NCI-H2171 (cell line): ENCODE measurements around the gene NR2E1.
A peak's percentile ranks its signal among the peaks of the same experiment; 100 is the strongest.

ENCODE experiments used
- DNase-seq: peaks from one replicate; lab custom pipeline; 2025; lab: John Stamatoyannopoulos, UW

Gene NR2E1

DNA sequence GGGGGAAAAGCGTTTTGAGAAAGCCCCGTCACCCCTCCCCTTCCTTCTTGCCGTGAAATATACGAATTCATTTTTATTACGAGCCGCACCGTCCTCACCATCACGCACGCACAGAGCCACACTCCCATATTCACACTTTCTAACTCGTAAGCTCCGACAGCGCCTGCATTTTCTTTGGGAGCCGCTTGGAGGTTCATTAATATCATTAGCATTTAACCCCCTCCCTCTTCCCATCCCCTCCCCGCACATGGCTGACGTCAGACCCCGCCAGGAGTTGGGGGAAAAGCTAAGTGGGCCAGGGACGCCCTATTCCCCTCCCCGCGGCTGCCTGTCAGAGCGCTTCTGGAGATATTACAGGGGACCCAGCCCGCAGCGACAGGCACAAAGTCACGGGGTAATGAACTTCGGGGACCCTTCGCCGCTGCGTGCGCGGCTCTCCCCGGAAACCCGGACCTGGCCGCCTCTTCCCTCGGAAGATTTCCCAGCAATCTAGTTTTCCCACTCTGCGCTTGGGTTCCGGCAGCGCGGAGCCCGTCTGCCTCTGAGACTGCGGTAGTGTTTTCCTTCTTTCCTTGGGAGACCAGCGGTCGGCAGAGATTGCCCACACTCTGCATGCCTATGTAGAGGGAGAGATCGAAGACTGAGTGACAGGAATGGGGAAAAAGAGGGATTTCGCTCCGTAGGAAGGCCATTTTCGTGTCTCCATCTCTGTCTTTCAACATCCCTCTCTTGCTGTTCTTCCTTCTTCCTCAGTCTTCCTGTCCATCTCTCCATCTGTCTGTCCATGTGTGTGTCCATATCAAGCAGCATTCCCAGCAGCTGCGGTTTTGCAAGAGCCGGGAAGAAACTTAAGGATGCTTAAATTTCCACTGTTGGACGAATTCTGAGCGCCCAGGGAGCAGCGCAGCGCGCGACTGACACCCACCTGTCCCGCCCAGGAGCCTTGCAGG lies at the start of gene NR2E1:
TSS of gene NR2E1 (plus strand) at position 309 of the 950 bp plus-strand sequence. CDS start 744 bp downstream, outside the sequence.
- peak; percentile 76 for DNase-seq

DNA sequence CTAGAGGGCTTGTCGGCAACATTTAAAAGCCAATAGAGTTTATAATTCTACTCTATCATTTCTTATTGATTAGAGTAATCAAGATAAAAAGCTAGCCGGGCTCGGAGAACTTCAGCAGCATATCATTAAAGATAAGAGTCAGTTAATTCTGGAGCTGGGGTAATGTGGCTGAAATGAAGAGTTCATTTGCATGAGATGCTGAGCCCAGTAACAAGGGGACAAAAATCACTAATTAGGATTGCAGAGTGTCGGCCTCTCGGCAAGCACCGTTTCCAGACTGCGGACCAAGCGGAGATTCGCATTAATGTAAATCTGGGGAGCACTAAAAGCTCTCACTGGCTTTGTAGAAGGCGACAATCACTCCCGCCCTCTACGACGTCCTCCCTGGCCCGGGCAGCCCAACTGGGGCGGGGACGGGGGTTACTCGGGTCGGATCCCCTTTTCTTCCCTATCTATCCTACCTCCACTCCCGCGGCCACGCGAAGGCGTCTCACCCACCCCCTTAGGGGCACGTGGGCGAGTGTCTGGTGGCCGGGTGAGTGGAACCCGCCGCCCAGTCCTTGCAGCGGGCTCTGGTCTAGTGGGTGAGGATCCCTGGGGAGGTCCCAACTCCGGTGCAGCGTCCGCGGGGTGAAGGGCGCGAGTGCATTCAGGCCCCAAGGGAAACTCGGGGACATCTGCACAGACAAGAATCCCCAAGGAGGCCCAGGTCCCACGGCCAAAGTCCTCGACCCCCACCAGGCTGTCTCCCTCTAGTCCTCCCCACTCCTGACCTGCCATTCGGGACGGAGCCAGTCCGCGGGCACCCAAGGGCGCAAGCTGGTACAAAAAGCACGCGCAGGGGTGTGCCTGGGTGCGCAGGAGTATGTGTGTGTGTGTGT lies 49.0 kb upstream of the NR2E1 start:
- no peak for DNase-seq

DNA sequence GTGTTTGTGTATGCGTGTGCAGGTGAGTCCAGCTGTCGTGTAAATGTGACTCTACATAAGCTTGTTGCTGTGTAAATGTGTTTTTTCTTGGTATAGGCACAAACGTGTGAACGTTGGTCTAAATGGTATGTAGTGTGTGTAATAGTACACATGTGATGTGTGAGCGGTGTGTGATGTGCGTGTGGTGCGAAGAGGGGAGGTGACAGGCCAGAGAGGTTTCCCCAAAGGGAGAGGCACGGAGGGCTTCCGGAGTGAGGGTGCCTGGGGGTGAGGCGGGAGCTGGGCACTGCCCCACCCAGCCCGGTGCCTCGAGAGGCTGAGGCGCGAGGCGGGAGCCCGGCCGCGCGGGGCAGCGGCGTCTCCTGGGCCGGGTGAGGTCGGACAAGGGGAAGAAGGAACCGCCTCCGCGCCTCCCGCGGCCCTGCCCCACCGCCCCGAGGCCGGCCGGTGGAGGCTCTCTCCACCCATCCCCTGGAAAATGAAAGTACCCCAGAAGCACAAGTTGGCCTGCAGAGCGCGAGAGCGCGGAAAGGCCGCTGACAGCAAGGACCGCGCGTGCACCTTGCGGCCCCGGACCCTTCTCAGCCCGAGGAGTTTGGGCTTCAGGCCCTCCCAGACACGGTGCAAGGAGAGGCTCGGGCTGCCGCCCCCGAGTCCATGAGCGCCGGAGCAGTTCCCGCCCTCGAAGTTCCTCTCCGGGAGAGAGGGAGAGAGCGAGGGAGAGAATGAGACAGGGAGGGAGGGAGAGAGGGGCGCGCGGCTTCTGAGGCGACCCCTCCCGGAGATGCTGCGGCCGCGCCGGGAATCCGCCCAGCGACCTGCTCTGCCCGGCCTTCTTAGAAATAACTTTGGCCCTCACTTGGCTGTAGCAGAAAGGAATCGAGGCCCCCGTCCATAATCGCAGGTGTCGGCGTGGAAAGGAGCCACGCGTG lies 48.1 kb upstream of the NR2E1 start:
- DNase-seq = peak; percentile 29

DNA sequence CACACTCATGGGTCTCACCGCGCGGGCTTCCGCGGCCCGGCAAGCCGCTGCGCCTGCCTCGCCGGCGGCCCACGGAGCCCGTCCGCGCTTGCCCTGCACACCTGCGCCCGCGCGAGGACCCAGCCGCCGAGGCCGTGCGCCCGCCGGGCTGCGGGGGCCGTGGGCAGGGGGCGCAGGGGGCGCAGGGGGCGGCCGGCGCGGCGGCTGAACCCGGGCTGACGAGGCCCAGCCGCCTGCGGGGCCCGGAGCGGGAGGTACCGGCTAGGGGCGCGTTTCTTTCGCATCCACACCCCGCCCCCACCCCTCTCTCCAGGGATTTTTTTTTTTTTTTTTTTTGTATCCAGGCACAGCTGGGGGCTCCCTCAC lies 47.5 kb upstream of the NR2E1 start:
- DNase-seq = peak; percentile 29

DNA sequence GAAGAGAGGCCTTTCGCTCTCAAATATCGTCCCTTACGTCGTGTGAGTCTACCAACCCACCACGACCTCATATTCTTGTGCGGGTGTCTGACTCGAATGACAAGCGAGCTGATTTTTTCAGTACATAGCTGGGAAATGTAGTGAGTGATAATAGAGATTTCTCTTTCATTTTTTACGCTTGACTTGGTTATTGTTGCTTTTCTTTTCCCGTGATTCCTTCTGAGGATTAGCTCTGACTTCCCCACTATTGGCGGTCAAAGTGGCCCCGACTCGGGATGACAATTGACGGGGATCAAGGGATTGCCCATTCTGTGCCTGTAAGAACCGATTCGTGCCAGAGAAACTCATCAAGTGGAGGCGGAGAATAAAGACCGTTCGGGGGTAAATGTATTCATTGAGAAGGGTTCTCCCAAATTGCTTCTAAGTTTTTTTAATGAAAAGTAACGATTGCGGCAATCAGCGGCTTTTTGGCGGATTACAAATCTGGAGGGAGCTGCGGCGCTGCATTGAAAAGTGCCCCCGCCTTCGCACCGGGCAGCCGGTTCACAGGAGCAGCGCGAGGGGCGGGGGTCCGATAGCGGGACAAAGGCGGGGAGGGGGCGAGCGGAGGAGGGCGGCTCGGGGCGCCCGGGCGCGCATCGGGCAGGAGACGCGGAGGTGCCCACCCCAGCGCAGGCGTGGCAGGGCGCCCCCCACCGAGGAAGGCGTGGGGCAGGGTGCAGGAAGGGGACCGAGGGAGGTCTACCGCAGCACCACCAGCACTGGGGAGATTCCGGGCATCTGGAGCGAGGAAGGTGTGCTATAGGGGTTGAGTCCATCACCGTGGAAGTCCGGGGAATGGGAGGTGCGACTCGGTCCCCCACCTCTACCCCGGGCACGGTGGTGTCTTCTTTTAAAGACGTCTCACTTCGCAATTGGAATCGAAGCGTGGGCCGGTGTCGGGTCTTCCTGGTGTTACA lies 46.7 kb upstream of the NR2E1 start:
- DNase-seq = no peak

DNA sequence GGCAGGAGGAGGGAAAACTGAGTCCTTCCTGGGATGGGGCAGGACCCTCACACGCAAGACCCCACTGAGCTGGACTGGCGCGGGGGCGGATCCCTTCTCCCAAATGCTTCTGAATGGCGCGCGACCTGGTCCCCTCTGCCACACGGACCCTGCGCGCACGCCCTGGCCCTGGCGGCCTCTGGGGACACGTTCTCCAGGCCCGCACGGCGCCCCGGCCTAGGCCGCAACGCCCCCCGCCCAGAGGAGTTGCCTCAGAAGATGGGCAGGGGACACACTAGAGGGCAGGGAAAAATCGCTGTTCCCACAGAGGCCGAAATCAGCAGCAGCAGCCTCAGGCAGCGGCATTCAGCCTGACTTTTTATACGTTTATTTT lies 46.1 kb upstream of the NR2E1 start:
- no peak for DNase-seq

DNA sequence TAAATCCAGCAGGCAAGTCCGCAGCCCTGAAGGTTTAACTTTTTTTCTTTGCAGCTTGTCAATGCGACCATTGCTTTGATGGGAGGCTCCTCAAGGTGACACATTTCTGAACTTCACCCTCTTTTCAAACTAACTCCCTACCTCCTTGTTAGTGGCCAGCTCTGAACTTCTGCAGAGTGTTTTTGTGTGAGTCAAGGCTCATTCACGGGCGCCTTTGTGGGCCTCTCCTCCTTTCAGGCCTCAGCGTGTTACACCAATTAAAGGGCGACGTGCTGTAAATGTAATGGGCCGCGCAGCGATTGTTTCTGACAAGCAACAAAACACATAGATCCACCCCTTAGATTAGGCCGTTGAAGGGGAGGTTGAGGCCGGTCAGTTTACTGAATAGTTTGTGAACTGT lies 45.5 kb upstream of the NR2E1 start:
- DNase-seq = no peak

DNA sequence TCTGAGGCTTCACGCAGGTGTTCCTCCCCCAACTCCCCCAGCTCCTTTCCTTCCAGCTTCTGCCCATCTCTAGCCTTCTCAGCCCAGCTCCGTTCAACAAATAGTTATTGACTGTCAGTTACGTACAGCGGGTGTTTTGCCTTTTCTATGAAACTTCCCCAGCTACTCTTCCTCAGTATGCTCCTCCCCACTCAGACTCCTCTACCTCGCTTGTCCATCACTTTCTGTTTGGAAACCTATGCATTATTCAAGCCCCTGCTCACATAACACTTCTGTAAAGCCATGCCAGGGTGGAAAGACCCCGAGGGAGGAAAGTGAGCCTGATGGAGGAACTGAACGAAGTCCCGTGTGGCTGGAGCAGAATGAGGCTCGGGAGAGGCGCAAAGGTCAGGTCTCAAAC lies 44.2 kb upstream of the NR2E1 start:
- no peak for DNase-seq

DNA sequence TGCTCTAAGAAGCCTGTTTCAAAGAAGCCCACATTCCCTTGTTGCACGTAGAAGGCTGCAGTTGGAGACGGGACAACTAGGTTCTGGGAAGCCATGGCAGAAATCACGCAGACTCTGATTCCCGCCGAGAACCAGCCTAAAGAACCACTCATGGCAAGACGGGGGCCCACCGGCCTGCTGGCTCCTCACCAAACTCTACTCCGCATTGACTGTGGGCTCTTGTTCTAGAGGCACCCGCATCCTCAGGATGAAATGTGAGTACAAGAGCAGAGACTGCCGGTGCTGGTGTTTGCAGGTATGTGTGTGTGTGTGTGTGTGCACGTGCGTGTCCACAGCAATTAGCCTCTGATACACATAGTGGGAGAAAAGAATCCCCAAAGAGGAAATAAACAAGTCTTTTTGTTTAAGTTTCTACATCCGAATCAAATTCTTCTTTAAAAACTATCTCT lies 42.3 kb upstream of the NR2E1 start:
- DNase-seq = no peak

DNA sequence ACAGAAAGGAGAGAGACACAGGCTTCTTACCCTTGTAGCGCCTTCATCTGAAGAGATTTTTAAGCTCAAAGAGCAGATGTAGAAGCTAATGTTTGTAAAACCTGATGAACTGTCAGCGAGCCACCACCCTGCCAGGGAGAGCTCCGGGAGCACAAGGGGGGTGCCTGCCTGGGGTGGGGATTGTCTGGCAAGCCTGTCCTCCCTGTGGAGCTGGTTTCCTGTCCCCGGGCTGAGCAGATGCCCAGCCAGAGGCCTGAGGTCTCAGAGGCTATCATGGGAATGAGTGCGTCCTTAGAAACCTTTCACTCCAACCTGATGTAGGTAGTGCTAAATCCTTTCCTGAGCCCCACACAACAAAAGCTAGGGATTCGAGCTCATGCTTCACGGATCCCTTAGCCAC lies 41.9 kb upstream of the NR2E1 start:
- no peak for DNase-seq

DNA sequence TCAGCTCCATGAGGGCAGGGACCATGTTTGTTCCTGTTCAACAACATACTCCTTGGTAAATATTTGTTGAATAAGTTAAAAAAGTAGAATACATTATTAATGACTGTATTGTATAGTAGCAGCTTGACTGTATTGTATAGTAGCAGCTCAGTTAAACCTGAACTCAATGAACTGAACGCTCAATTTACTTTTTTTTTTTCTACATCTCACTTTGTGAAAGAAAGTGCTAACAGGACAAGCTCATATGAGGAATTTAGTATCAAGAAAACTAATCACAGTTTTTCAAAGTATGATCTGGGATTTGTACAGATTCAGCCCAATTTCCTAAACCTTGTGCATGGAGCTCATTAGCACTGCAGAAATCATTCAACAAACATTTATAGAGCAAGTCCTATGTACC lies 38.8 kb upstream of the NR2E1 start:
- no peak for DNase-seq

DNA sequence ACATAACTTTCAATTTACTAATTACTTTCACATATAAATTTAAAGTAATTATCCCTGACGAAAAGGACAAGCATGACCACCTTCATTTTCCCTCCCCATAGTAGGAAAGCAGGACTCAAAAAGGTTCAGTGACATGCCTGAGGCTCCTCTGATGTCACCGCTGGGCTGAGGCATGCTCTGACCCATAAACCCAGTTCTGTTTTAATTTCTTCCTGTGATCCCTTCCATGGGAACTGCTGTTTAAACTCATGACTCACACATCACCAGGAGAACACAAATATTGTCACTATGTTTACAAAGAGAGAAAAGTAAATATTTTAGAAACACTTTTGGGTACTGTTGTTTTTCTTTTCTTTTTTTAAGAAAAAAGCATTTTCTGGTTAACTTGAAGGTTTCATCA lies 38.0 kb upstream of the NR2E1 start:
- DNase-seq = no peak

DNA sequence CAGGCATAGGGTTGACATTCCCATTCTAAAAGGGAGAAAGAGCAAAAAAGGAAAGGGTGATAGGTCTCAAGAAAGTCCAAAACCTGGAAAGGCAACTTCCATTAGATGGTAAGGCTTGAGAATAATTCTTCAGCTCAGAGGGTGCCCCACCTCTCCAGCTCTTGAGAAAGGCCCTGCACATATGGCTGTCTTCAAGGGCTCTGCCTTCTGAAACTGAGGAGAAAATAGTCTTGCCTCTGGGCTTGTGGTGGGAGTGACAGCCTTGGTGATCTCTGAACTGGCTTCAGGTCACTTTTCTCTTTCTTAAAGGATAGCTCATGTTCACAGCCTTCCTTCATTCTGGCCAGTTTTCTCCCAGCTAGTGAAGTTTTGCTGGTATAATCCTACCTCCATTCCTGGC lies 35.6 kb upstream of the NR2E1 start:
- DNase-seq = no peak

DNA sequence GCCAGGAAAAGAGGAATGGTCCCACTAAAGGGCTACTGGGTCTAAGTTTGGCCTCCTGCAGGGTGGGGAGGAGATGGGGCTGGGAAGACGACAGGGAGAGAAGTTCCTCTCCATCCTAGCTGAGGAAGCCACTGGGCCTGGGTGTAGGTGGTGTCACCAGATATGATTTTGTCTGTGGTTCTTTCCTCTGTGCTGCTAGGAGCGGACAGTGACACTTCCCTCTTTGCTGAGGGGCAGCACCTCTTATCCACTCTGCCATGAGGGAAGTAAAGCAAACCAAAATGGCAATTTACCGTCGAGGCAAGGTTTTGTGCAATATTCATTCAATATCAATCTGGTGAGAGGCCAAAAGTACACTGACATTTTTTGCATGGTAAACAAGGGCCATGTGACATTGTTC lies 33.0 kb upstream of the NR2E1 start:
- no peak for DNase-seq

DNA sequence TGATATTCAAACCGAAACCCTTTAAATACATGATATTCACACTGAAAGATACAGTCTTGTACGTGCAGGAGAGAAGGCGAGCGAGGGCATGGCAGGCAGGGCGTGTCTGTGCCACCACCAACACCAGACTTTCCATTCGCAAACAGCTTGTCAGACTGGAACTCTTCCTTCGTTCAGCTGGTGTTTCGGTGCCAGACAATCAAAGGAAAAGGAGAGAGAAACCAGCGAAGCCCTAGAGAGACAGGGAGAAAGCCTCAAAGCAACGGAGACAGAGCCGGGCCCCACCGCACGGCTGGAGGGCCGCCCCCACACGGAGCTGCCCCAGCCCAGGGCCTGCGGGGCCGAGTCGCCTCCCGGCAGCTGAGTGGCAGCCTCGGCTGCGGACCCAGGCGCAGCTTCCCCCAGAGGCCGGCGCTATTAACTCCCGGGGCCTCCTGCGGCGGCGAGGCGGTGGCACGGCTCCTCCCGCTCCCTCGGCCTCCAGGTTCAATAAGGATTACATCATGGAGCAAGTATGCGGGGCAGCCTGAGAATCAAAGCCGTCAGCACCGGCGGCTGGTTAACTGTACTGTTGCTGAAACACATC lies 32.1 kb upstream of the NR2E1 start:
- DNase-seq = peak; percentile 61

DNA sequence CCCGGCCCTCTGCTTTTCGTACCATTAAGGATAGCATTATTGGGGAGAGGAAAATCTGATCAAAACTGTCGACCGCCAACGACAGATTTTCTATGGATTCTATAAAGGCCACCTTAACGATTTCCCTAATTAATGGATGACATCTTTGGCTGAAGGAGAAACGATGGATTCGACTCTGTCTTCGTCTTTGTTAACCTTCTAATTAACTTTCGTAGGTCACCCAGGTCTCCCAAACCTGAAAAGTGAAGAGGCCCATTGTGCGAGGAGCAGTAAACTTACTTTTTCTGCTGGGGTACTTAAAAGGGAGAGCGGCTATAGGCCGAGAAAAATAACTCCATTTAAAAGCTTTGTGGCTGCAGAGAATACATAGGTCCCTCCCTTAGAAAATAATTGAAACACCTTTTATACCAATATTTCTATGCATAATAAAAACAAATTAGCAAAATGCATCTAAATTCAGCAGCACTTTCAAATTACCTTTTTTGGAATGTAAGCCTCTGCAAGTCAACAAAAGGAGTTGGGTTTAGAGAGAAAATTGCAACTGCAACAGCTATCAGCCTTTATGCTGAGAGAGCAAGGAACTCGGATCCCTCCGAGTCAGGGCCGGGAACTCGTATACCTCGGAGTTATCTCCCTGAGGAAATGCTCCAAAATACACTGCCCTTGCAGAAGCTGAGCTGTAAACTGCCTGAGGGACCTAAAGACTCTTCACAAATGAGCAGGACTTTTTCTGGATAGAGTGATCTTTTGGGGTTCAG lies 31.4 kb upstream of the NR2E1 start:
- DNase-seq = no peak

DNA sequence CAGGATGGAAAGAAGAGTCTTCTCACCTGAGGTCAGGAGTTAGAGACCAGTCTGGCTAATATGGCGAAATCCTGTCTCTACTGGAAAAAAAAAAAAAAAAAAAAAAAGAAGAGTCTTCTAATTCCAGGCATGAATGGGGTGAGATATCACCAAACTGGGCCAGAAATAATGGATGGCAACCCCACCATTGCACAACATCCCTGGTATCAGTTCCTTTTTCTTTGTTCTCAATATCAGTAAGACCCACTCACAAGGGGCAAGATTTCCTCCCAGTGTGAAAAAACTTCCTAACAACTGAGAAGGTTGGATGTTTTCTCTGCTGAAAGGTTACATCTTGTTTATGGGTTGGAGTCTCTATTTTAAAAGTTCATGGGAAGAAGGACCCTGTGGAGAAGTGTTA lies 23.6 kb upstream of the NR2E1 start:
- DNase-seq = no peak

DNA sequence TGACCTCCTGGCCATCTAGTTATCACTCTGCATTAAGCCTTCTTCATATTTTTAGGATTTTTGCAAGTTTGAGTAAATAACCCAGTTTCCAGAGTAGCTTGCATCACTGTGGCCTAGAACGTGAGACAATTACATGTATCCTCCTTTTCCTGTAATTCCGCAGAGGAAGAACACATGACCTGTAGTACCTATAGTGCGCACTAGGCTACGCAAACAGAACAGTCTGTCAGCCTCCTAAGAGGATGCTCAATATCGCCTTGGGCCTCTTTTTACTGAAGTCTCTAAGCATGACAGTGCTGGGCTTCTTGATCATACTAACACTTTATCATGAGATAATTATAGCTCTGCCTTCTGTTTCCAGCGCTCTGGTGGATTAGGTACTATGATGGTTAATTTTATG lies 20.2 kb upstream of the NR2E1 start:
- no peak for DNase-seq

DNA sequence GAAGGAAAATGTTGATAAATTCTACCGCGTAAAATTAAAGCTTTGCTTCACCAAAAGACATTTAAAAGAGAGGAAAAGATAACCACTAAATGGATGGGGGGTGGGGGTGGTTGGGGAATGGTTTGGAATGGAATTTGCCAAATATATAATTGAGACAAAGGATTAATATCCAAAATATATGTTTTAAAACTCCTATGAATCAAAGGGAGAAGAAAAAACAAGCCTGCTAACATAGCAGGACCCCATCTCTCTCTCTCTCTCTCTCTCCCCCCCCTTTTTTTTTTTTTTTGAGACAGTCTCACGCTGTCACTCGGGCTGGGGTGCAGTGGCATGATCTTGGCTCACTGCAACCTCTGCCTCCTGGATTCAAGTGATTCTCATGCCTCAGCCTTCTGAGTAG lies 13.4 kb upstream of the NR2E1 start:
- DNase-seq = no peak
